GM12892 (cell line): ENCODE measurements around the gene SOX4.

Experiments
- DNase-seq: peaks from one replicate; pipeline ENCODE4 v3.0.0; 2011; ENCODE audit not compliant: insufficient read length
- FAIRE-seq: peaks from 2 replicates; lab custom pipeline; 2011; peaks lifted over from hg19 to GRCh38; lab: Jason Lieb, UNC
- POLR2A ChIP-seq: IDR thresholded peaks from 2 replicates; pipeline ENCODE4 v1.6.1; 2011; ENCODE audit warnings: low read depth, low read length, control low read depth
- POLR2AphosphoS5 ChIP-seq: IDR thresholded peaks from 2 replicates; pipeline ENCODE4 v1.6.1; 2011; ENCODE audit warnings: low read depth, low read length, control low read depth
- TAF1 ChIP-seq: IDR thresholded peaks from 2 replicates; pipeline ENCODE4 v1.6.1; 2011; ENCODE audit warnings: low read depth, mild to moderate bottlenecking, control low read depth, low read length, borderline replicate concordance

The SOX4 gene

GRCh38 chr6:21603082-21603952, 9.8 kb downstream of the SOX4 start:
- DNase-seq, result no peak
- peak; percentile 81 for FAIRE-seq
- TF ChIP-seq TAF1, result no peak
- TF ChIP-seq POLR2AphosphoS5, result no peak
- TF ChIP-seq POLR2A, result no peak

- FAIRE-seq, result no peak
- no peak for DNase-seq
These were observed 10.5 kb downstream of the SOX4 start for GRCh38 chr6:21604081-21604480.

GRCh38 chr6:21605166-21605565, 11.6 kb downstream of the SOX4 start:
- no peak for TF ChIP-seq POLR2A
- TF ChIP-seq POLR2AphosphoS5, result no peak
- no peak for TF ChIP-seq TAF1
- no peak for FAIRE-seq

More at GRCh38 chr6:21604081-21604480, 10.5 kb downstream of the SOX4 start:
- no peak for TF ChIP-seq POLR2A
- no peak for TF ChIP-seq POLR2AphosphoS5
- TF ChIP-seq TAF1, result no peak

GRCh38 chr6:21608601-21609000, 15.1 kb downstream of the SOX4 start:
- no peak for DNase-seq
- no peak for FAIRE-seq

More at GRCh38 chr6:21605166-21605565, 11.6 kb downstream of the SOX4 start:
- DNase-seq, result no peak

GRCh38 chr6:21609881-21610329, 16.4 kb downstream of the SOX4 start:
- no peak for DNase-seq
- no peak for FAIRE-seq
- TF ChIP-seq TAF1, result no peak
- no peak for TF ChIP-seq POLR2A
- no peak for TF ChIP-seq POLR2AphosphoS5

More at GRCh38 chr6:21608601-21609000, 15.1 kb downstream of the SOX4 start:
- TF ChIP-seq POLR2AphosphoS5, result no peak
- TF ChIP-seq POLR2A, result no peak
- no peak for TF ChIP-seq TAF1

- TF ChIP-seq POLR2A, result no peak
- no peak for TF ChIP-seq POLR2AphosphoS5
- no peak for TF ChIP-seq TAF1
- no peak for DNase-seq
- peak; percentile 40 for FAIRE-seq
These were observed 16.8 kb downstream of the SOX4 start for GRCh38 chr6:21610341-21610740.

- DNase-seq (no peak), FAIRE-seq (no peak)
- TF ChIP-seq TAF1 (no peak), POLR2A (no peak), POLR2AphosphoS5 (no peak)
These were observed 17.9 kb downstream of the SOX4 start for GRCh38 chr6:21611485-21611884.

GRCh38 chr6:21612067-21612745, 18.7 kb downstream of the SOX4 start:
- DNase-seq (no peak), FAIRE-seq (no peak)
- no peak for TF ChIP-seq POLR2AphosphoS5
- TF ChIP-seq TAF1, result no peak
- TF ChIP-seq POLR2A, result no peak

- FAIRE-seq (no peak), DNase-seq (no peak)
- no peak for TF ChIP-seq POLR2A
- TF ChIP-seq POLR2AphosphoS5, result no peak
- no peak for TF ChIP-seq TAF1
These were observed 20.3 kb downstream of the SOX4 start for GRCh38 chr6:21613809-21614208.

- DNase-seq (no peak), FAIRE-seq (no peak)
- no peak for TF ChIP-seq POLR2A
- TF ChIP-seq POLR2AphosphoS5, result no peak
- no peak for TF ChIP-seq TAF1
These were observed 20.7 kb downstream of the SOX4 start for GRCh38 chr6:21614226-21614625.

GRCh38 chr6:21615504-21615903, 22.0 kb downstream of the SOX4 start:
- DNase-seq (no peak), FAIRE-seq (no peak)
- TF ChIP-seq POLR2A, result no peak
